HG02885 (cell line): ENCODE data around the gene RPRD1A.
A peak's percentile ranks its signal among the peaks of the same experiment; 100 is the strongest.
"Not testable (repeated sequence)": the region's sequence is repeated elsewhere in the genome, so short reads cannot be mapped to it uniquely, and the experiment has no call there.

Source experiments
- ATAC-seq: cut with Tn5 transposase; IDR thresholded peaks from one replicate; pipeline ENCODE4 v1.9.1; 2021; ENCODE audit warnings: mild to moderate bottlenecking; ENCODE audit not compliant: unreplicated experiment, poor library complexity

Gene RPRD1A

GRCh38 chr18:35973650-35974049 lies 93.7 kb downstream of the RPRD1A start:
- no peak for ATAC-seq

- ATAC-seq = peak; percentile 91
These were observed 95.0 kb downstream of the RPRD1A start, which contains the start of gene RMP24 for GRCh38 chr18:35972197-35973000. TSS of gene RMP24 (plus strand) at chr18:35972679.

- ATAC-seq = peak; percentile 8
These were observed 95.6 kb downstream of the RPRD1A start for GRCh38 chr18:35971661-35972196.

- ATAC-seq = no peak
These were observed 97.7 kb downstream of the RPRD1A start for GRCh38 chr18:35969676-35970075.

GRCh38 chr18:35968278-35968880 lies 99.0 kb downstream of the RPRD1A start:
- ATAC-seq = no peak

- ATAC-seq = not testable (repeated sequence)
These were observed 99.5 kb downstream of the RPRD1A start for GRCh38 chr18:35967866-35968265.

- no peak for ATAC-seq
These were observed 103.0 kb downstream of the RPRD1A start for GRCh38 chr18:35964319-35964718.

- no peak for ATAC-seq
These were observed 105.0 kb downstream of the RPRD1A start for GRCh38 chr18:35962320-35962719.

GRCh38 chr18:35956226-35956625 lies 111.1 kb downstream of the RPRD1A start:
- ATAC-seq = no peak

GRCh38 chr18:35953688-35954087 lies 113.7 kb downstream of the RPRD1A start:
- no peak for ATAC-seq

GRCh38 chr18:35950628-35950982 lies 116.8 kb downstream of the RPRD1A start:
- ATAC-seq = no peak

- peak; percentile 79 for ATAC-seq
These were observed 117.3 kb downstream of the RPRD1A start for GRCh38 chr18:35949903-35950627.

- ATAC-seq = no peak
These were observed 118.3 kb downstream of the RPRD1A start for GRCh38 chr18:35949090-35949489.

GRCh38 chr18:35948080-35948479 lies 119.3 kb downstream of the RPRD1A start:
- no peak for ATAC-seq

- ATAC-seq = no peak
These were observed 124.7 kb downstream of the RPRD1A start for GRCh38 chr18:35942661-35943060.

GRCh38 chr18:35942133-35942532 lies 125.2 kb downstream of the RPRD1A start:
- ATAC-seq = no peak

GRCh38 chr18:35941299-35941698 lies 126.1 kb downstream of the RPRD1A start:
- ATAC-seq = no peak
